Measurements from ENCODE around the gene RNF5. TPM values are rescaled to one million over a fixed set of nuclear protein-coding genes. Genes with fewer than 3 reads are reported as not detected.
"Not testable (repeated sequence)": the region's sequence is repeated elsewhere in the genome, so short reads cannot be mapped to it uniquely, and the experiment has no call there.

RNF5 gene
- total RNA-seq, 1 experiment from 2014 or later, result 85.4 TPM

GRCh38 chr6:32210191-32210601, 32.0 kb downstream of the RNF5 start:
- BruUV-seq (replicated peaks), result no TSS peak
- no peak for DNase-seq
- Mint-ChIP-seq H3K36me3 (ENCODE audit: insufficient read depth, unreplicated experiment) (peaks cover 4% of the 10 kb centered on the region), H3K9me3 (ENCODE audit: low read depth, unreplicated experiment) (no peaks in the 10 kb centered on the region), H3K27me3 (ENCODE audit: unreplicated experiment) (peaks cover 77% of the 10 kb centered on the region), H3K4me1 (ENCODE audit: low read depth, unreplicated experiment) (no peaks in the 10 kb centered on the region), H3K4me3 (ENCODE audit: low read depth, unreplicated experiment) (no peak overlapping the region), H3K27ac (ENCODE audit: unreplicated experiment) (no peak overlapping the region)
- TF ChIP-seq, protein P1, sequence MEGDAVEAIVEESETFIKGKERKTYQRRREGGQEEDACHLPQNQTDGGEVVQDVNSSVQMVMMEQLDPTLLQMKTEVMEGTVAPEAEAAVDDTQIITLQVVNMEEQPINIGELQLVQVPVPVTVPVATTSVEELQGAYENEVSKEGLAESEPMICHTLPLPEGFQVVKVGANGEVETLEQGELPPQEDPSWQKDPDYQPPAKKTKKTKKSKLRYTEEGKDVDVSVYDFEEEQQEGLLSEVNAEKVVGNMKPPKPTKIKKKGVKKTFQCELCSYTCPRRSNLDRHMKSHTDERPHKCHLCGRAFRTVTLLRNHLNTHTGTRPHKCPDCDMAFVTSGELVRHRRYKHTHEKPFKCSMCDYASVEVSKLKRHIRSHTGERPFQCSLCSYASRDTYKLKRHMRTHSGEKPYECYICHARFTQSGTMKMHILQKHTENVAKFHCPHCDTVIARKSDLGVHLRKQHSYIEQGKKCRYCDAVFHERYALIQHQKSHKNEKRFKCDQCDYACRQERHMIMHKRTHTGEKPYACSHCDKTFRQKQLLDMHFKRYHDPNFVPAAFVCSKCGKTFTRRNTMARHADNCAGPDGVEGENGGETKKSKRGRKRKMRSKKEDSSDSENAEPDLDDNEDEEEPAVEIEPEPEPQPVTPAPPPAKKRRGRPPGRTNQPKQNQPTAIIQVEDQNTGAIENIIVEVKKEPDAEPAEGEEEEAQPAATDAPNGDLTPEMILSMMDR (IDR thresholded peaks at IDR 0.05; ENCODE audit: unreplicated experiment), result no peak
- CTCF ChIA-PET, result no interaction called here
- intact Hi-C loops (cut with micrococcal nuclease; ENCODE audit: unreplicated experiment), result no loop called here

- CTCF ChIA-PET, result interaction anchor here (1.9 kb wide), 1 partner anchor 16 kb away, joined by 4 read pairs; no protein-coding TSS in a partner anchor
- H3K27ac Mint-ChIP-seq (ENCODE audit: unreplicated experiment); DNase-seq; H3K36me3 Mint-ChIP-seq (ENCODE audit: insufficient read depth, unreplicated experiment); H3K4me1 Mint-ChIP-seq (ENCODE audit: low read depth, unreplicated experiment); H3K4me3 Mint-ChIP-seq (ENCODE audit: low read depth, unreplicated experiment); intact Hi-C loops (cut with micrococcal nuclease; ENCODE audit: unreplicated experiment); BruUV-seq (replicated peaks); H3K9me3 Mint-ChIP-seq (ENCODE audit: low read depth, unreplicated experiment): not testable (repeated sequence)
- peaks cover 77% of the 10 kb centered on the region for H3K27me3 Mint-ChIP-seq (ENCODE audit: unreplicated experiment)
These were observed 33.2 kb downstream of the RNF5 start for GRCh38 chr6:32211432-32211831.

- CTCF ChIA-PET, result interaction anchor here (0.6 to 1.9 kb wide), 2 partner anchors 17 to 83 kb away, joined by 4 read pairs; no protein-coding TSS in a partner anchor
- Mint-ChIP-seq H3K9me3 (ENCODE audit: low read depth, unreplicated experiment) (no peaks in the 10 kb centered on the region), H3K27me3 (ENCODE audit: unreplicated experiment) (peaks cover 80% of the 10 kb centered on the region), H3K27ac (ENCODE audit: unreplicated experiment) (no peak overlapping the region), H3K4me1 (ENCODE audit: low read depth, unreplicated experiment) (no peaks in the 10 kb centered on the region), H3K4me3 (ENCODE audit: low read depth, unreplicated experiment) (no peak overlapping the region), H3K36me3 (ENCODE audit: insufficient read depth, unreplicated experiment) (peaks cover 4% of the 10 kb centered on the region)
- no peak for DNase-seq
- intact Hi-C loops (cut with micrococcal nuclease; ENCODE audit: unreplicated experiment), result no loop called here
- no TSS peak for BruUV-seq (replicated peaks)
- TF ChIP-seq, protein P1 (IDR thresholded peaks at IDR 0.05; ENCODE audit: unreplicated experiment), result no peak
These were observed 34.0 kb downstream of the RNF5 start for GRCh38 chr6:32212076-32212760.

GRCh38 chr6:32213649-32214048, 35.4 kb downstream of the RNF5 start:
- intact Hi-C loops (cut with micrococcal nuclease; ENCODE audit: unreplicated experiment), result no loop called here
- CTCF ChIA-PET, result no interaction called here
- H3K27ac Mint-ChIP-seq (ENCODE audit: unreplicated experiment), result no peak overlapping the region
- no peak for DNase-seq
- peaks cover 4% of the 10 kb centered on the region for H3K36me3 Mint-ChIP-seq (ENCODE audit: insufficient read depth, unreplicated experiment)
- peaks cover 88% of the 10 kb centered on the region for H3K27me3 Mint-ChIP-seq (ENCODE audit: unreplicated experiment)
- H3K4me3 Mint-ChIP-seq (ENCODE audit: low read depth, unreplicated experiment), result no peak overlapping the region
- no peaks in the 10 kb centered on the region for H3K9me3 Mint-ChIP-seq (ENCODE audit: low read depth, unreplicated experiment)
- TF ChIP-seq, protein P1 (IDR thresholded peaks at IDR 0.05; ENCODE audit: unreplicated experiment), result no peak
- no peaks in the 10 kb centered on the region for H3K4me1 Mint-ChIP-seq (ENCODE audit: low read depth, unreplicated experiment)
- no TSS peak for BruUV-seq (replicated peaks)

- Mint-ChIP-seq H3K4me1 (ENCODE audit: low read depth, unreplicated experiment) (no peaks in the 10 kb centered on the region), H3K27me3 (ENCODE audit: unreplicated experiment) (peaks cover 88% of the 10 kb centered on the region), H3K4me3 (ENCODE audit: low read depth, unreplicated experiment) (no peak overlapping the region), H3K27ac (ENCODE audit: unreplicated experiment) (no peak overlapping the region), H3K9me3 (ENCODE audit: low read depth, unreplicated experiment) (no peaks in the 10 kb centered on the region), H3K36me3 (ENCODE audit: insufficient read depth, unreplicated experiment) (peaks cover 4% of the 10 kb centered on the region)
- intact Hi-C loops (cut with micrococcal nuclease; ENCODE audit: unreplicated experiment), result no loop called here
- TF ChIP-seq, protein P1 (IDR thresholded peaks at IDR 0.05; ENCODE audit: unreplicated experiment), result no peak
- DNase-seq, result no peak
- BruUV-seq (replicated peaks), result no TSS peak
- CTCF ChIA-PET, result no interaction called here
These were observed 35.9 kb downstream of the RNF5 start for GRCh38 chr6:32214126-32214525.

Data from Calu3 (cell line).